Uterus (tissue), 4 donors: ENCODE results near the gene PTK7. TPM values are rescaled to one million over a fixed set of nuclear protein-coding genes. Genes with fewer than 3 reads are reported as not detected.

ENCODE experiments used
- DNase-seq, 2 donors: peaks; one replicate each; pipeline ENCODE4 v3.0.0-alpha.2; 2019 to 2020
- H3K27ac ChIP-seq, 2 donors: fragments of 200-600 bp; sonication (generic); 1 replicate in 1 of 2; 2 replicates in 1 of 2; pipeline ENCODE4 v1.5.1; 2016 to 2018
- H3K27me3 ChIP-seq, 2 donors: fragments of 200-600 bp; sonication (generic); one replicate each; pipeline ENCODE4 v1.5.1; 2018 to 2019; ENCODE audit warnings: control low read depth in 1 of 2
- H3K36me3 ChIP-seq, 2 donors: fragments of 200-600 bp; sonication (generic); one replicate each; pipeline ENCODE4 v1.5.1; 2019; ENCODE audit warnings: control low read depth in 1 of 2
- H3K4me1 ChIP-seq, 2 donors: fragments of 200-600 bp; sonication (generic); one replicate each; pipeline ENCODE4 v1.5.1; 2018 to 2019; ENCODE audit warnings: control low read depth in 1 of 2
- H3K4me3 ChIP-seq, 2 donors: fragments of 200-600 bp; sonication (generic); 1 replicate in 1 of 2; 2 replicates in 1 of 2; pipeline ENCODE4 v1.5.1; 2018 to 2019; ENCODE audit warnings: mild to moderate bottlenecking in 1 of 2
- H3K9me3 ChIP-seq, 2 donors: fragments of 200-600 bp; sonication (generic); one replicate each; pipeline ENCODE4 v1.5.1; 2019; ENCODE audit warnings: control low read depth in 1 of 2
- POLR2A ChIP-seq, 2 donors: fragments of 450-650 bp; IDR thresholded peaks; one replicate each; pipeline ENCODE4 v1.6.1; 2016; ENCODE audit warnings: antibody characterized with exemption in 2 of 2, mild to moderate bottlenecking in 1 of 2, moderate library complexity in 1 of 2
- intact Hi-C: fragments of 100-400 bp; cut with DNase I; formaldehyde crosslinking; loops from one replicate; pipeline ENCODE4 v1.15.1; 2023; ENCODE audit warnings: low total_unique reads
- total RNA-seq, 4 donors: library from RNA; depleted of rRNA in 3 of 4; stranded (reverse); fragments of >200 nt in 3 of 4; gene quantifications; one replicate each; pipeline versions ENCODE4 v1.1.0 to v1.2.4, GENCODE V29; 2014 to 2023
- TF ChIP-seq, protein P1 (sequence below), 4 experiments: fragments of 200-600 bp in 2 of 4; fragments of 450-650 bp in 2 of 4; sonication (generic) in 2 of 4; IDR thresholded peaks; one replicate each; pipeline ENCODE4 v1.5.1; 2016 to 2019; ENCODE audit warnings: antibody characterized with exemption in 4 of 4, mild to moderate bottlenecking in 2 of 4, moderate library complexity in 1 of 4
- donor health status: DM: yes; HTN: yes; CAD: no.

PTK7 gene
- total RNA-seq, 4 donors from 2014 or later, result 53.8 to 247 (median 153) TPM

DNA sequence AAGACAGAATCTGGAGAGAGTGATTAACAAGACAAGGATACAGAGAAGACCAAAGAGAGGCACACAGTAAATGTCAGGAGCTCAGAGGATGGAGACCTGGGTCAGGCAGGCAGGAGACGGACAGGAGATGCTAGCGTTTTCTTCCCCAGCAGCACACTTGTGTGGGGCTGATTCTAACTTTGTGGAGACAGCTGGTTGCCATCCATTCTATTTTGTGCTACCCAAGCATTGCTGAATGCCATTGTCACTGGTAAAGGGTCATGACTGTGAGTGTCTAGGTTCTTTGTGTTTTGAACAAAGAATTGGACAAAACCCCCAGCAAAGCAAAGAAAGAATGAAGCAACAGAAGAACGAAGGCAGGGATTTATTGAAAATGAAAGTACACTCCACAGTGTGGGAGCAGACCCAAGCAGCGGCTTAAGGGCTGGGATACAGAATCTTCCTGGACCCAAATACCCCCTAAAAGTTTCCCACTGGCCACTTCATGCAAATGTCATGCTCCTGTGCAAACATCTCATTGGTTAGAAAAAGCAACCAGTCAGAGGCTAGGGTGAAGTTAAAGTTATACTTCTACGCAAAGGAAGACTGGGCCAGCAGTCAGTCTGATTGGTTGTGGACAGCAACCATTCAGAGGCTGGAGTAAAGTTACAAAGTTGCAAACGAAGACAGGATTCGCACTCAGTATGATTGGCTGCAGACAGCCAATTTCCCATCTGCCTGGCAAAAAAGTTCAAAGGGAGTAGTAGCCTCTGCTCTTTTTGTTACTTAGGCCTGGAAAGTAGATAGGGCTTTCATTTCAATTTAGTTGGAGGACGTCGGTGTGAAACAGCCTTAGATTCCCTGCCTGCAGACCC is 17.5 kb downstream of the PTK7 start:
- peak; percentile 59 to 75 for DNase-seq
- H3K9me3 ChIP-seq, result no peaks in the 10 kb centered on the region
- peaks cover 0 to 22% of the 10 kb centered on the region in 2 donors for H3K4me1 ChIP-seq
- intact Hi-C loops, result no loop called here
- peak overlapping the region; percentile 76 to 83 for H3K27ac ChIP-seq
- peak overlapping the region; percentile 9 to 15 for H3K4me3 ChIP-seq
- TF ChIP-seq POLR2A (IDR thresholded peaks at IDR 0.05), result peak in 1 of 2 donors; percentile 26
- TF ChIP-seq, protein P1, sequence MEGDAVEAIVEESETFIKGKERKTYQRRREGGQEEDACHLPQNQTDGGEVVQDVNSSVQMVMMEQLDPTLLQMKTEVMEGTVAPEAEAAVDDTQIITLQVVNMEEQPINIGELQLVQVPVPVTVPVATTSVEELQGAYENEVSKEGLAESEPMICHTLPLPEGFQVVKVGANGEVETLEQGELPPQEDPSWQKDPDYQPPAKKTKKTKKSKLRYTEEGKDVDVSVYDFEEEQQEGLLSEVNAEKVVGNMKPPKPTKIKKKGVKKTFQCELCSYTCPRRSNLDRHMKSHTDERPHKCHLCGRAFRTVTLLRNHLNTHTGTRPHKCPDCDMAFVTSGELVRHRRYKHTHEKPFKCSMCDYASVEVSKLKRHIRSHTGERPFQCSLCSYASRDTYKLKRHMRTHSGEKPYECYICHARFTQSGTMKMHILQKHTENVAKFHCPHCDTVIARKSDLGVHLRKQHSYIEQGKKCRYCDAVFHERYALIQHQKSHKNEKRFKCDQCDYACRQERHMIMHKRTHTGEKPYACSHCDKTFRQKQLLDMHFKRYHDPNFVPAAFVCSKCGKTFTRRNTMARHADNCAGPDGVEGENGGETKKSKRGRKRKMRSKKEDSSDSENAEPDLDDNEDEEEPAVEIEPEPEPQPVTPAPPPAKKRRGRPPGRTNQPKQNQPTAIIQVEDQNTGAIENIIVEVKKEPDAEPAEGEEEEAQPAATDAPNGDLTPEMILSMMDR (IDR thresholded peaks at IDR 0.05), result peak in 1 of 4 experiments; percentile 8
- H3K36me3 ChIP-seq, result no peaks in the 10 kb centered on the region
- H3K27me3 ChIP-seq, result no peaks in the 10 kb centered on the region

DNA sequence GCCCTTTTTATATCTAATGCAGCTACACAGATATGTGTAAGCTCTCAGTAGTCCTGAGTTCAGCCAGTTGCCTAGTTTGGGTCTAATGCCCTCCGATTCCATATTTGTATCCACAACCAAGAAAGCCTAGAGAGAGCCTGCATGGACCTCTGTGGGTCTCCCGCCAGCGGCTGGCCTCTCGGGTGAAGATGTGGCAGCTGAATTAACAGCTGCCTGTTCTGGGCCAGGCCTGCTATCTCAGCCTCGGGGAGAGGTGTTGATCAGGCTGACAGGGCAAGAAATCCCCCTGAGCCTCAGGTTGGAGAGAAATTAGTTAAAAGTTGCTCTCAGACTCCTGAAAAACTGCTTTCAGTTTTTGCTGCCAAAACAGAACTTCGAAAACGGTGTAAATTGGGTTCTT is 19.8 kb downstream of the PTK7 start:
- Histone ChIP-seq H3K27me3 (no peaks in the 10 kb centered on the region), H3K4me1 (peaks cover 0 to 17% of the 10 kb centered on the region in 2 donors), H3K4me3 (no peak overlapping the region), H3K36me3 (no peaks in the 10 kb centered on the region), H3K9me3 (no peaks in the 10 kb centered on the region), H3K27ac (peak overlapping the region; percentile 73 to 77)
- TF ChIP-seq, protein P1 (IDR thresholded peaks at IDR 0.05), result no peak
- TF ChIP-seq POLR2A (IDR thresholded peaks at IDR 0.05), result no peak
- intact Hi-C loops, result no loop called here
- no peak for DNase-seq

DNA sequence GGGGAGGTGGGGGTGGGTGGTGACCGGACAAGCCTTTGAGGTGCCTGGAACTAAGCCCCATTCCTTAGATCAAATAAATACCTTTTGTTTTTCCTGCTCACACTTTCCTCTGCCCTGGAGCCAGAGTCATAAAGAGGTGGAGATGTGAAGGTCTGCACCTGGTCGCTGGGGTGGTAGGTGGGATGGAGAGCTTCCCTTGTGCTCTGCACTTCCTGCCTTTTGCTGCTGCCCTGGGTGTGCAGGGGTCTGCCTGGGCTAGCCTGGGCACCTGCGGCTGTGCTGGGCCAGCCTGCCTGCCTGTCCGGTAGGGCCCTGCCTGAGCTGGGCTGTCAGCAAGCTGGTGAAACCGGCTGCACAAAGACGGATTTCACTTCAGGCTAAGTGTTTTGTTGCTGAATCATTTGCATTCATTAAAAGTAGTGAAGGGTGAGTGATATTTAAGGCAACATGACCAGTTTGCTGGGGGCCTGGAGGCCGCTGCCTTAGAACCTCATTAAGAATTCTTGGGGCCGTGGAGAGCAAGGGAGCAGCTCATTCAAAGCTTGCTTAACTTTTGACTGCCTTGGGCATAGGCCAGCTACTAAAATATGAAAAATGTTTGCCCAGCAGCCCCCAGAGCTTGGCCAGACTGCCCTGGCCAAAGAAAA is 20.5 kb downstream of the PTK7 start:
- H3K4me1 ChIP-seq, result peaks cover 0 to 17% of the 10 kb centered on the region in 2 donors
- H3K4me3 ChIP-seq, result no peak overlapping the region
- peak overlapping the region; percentile 73 to 77 for H3K27ac ChIP-seq
- peak; percentile 55 to 70 for DNase-seq
- H3K9me3 ChIP-seq, result no peaks in the 10 kb centered on the region
- intact Hi-C loops, result no loop called here
- TF ChIP-seq, protein P1 (IDR thresholded peaks at IDR 0.05), result no peak
- peak in 1 of 2 donors; percentile 12 for TF ChIP-seq POLR2A (IDR thresholded peaks at IDR 0.05)
- H3K27me3 ChIP-seq, result no peaks in the 10 kb centered on the region
- no peaks in the 10 kb centered on the region for H3K36me3 ChIP-seq

DNA sequence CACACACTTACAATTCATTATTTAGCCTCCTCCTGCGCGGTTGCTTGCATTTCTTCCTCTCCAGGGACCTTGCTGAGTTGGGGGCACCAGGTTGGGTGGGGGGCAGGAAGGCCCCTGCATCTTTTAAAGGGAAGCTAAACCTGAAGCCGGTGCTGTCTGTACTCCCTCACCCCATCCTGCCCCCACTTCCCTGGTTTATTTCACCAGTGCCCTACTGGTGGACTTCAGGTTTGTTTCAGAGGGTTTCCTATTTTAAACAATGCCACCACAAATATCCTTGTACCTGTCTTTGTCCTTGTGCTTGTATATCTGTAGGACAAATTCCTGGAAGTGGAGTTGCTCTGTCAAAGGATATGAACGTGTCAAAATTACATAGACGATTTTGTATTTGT is 21.0 kb downstream of the PTK7 start:
- H3K27ac ChIP-seq, result peak overlapping the region; percentile 73 to 77
- no peak for TF ChIP-seq POLR2A (IDR thresholded peaks at IDR 0.05)
- TF ChIP-seq, protein P1 (IDR thresholded peaks at IDR 0.05), result no peak
- no peak overlapping the region for H3K4me3 ChIP-seq
- peaks cover 0 to 17% of the 10 kb centered on the region in 2 donors for H3K4me1 ChIP-seq
- no peaks in the 10 kb centered on the region for H3K9me3 ChIP-seq
- no peaks in the 10 kb centered on the region for H3K27me3 ChIP-seq
- DNase-seq, result no peak
- intact Hi-C loops, result no loop called here
- no peaks in the 10 kb centered on the region for H3K36me3 ChIP-seq

DNA sequence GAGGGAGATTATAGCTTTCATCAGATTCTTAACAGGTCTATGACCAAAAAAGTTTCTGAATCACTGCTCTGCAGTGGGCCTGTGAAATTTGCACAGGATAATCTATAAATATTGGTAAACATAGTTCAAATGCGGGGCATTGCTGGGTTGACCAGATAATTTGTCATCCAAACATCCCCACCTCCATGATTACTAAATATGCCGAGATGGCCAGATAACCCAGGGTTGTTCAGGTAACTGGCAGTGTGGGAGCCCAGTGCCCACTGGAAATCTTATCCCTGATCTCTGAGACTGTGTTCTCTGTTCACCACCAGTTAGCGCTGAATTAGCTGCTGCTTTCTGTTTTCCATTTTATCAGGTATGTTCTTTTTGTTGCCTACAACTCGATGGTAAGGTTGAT is 21.4 kb downstream of the PTK7 start:
- no peak for DNase-seq
- Histone ChIP-seq H3K4me1 (peaks cover 0 to 17% of the 10 kb centered on the region in 2 donors), H3K27ac (peak overlapping the region; percentile 73 to 77), H3K27me3 (no peaks in the 10 kb centered on the region), H3K9me3 (no peaks in the 10 kb centered on the region), H3K36me3 (no peaks in the 10 kb centered on the region), H3K4me3 (no peak overlapping the region)
- intact Hi-C loops, result no loop called here
- no peak for TF ChIP-seq POLR2A (IDR thresholded peaks at IDR 0.05)
- TF ChIP-seq, protein P1 (IDR thresholded peaks at IDR 0.05), result no peak
